PC-9 (cell line): Measurements from ENCODE around the gene DCD. TPM values are rescaled to one million over a fixed set of nuclear protein-coding genes. Genes with fewer than 3 reads are reported as not detected.
A peak's percentile ranks its signal among the peaks of the same experiment; 100 is the strongest.

Experiments used
- BruUV-seq: library from RNA; stranded (reverse); fragments of 400-500 nt; replicated peaks from 2 replicates; lab custom pipeline; 2021; lab: Mats Ljungman, UMichigan
- CTCF ChIA-PET: fragments of 300-600 bp; sonication (Branson Sonifier 250); formaldehyde crosslinking; loops from one replicate; lab custom pipeline; 2022; ENCODE audit warnings: antibody characterized with exemption; lab: Charles Lee
- POLR2A ChIA-PET: fragments of 300-600 bp; sonication (Branson Sonifier 250); formaldehyde crosslinking; loops from one replicate; lab custom pipeline; 2022; ENCODE audit warnings: antibody characterized with exemption; ENCODE audit not compliant: unreplicated experiment; lab: Charles Lee
- DNase-seq, 2 experiments: peaks; one replicate each; pipeline versions ENCODE4 v3.0.0 to v3.0.0-alpha.2; 2015 to 2022; ENCODE audit warnings: mixed read lengths in 1 of 2
- H2AFZ ChIP-seq: fragments of 200-600 bp; sonication (generic); 2 replicates; pipeline ENCODE4 v1.8.1; 2017; ENCODE audit warnings: antibody characterized with exemption
- H3F3A ChIP-seq: fragments of 200-600 bp; sonication (generic); 2 replicates; pipeline ENCODE4 v1.8.1; 2017; ENCODE audit warnings: antibody characterized with exemption, mild to moderate bottlenecking, low read depth; ENCODE audit not compliant: insufficient read depth
- H3K27ac ChIP-seq: fragments of 200-600 bp; sonication (generic); 2 replicates; pipeline ENCODE4 v1.6.1; 2016; ENCODE audit warnings: mixed run types
- H3K27me3 ChIP-seq: fragments of 200-600 bp; sonication (generic); 2 replicates; pipeline ENCODE4 v1.6.1; 2016; ENCODE audit warnings: low read depth, mixed run types; ENCODE audit not compliant: insufficient read depth
- H3K36me3 ChIP-seq: fragments of 200-600 bp; sonication (generic); 2 replicates; pipeline ENCODE4 v1.6.1; 2016; ENCODE audit warnings: low read depth, mixed run types
- H3K4me1 ChIP-seq: fragments of 200-600 bp; sonication (generic); replicated peaks from 2 replicates; pipeline ENCODE4 v1.6.1; 2016; ENCODE audit warnings: mixed run types; ENCODE audit not compliant: insufficient read depth
- H3K4me2 ChIP-seq: fragments of 200-600 bp; sonication (generic); 2 replicates; pipeline ENCODE4 v1.6.1; 2017; ENCODE audit warnings: mixed run types
- H3K4me3 ChIP-seq: fragments of 200-600 bp; sonication (generic); 2 replicates; pipeline ENCODE4 v1.6.1; 2016; ENCODE audit warnings: mixed run types
- H3K79me2 ChIP-seq: fragments of 200-600 bp; sonication (generic); 2 replicates; pipeline ENCODE4 v1.6.1; 2017; ENCODE audit warnings: low read depth, mixed run types
- H3K9me2 ChIP-seq: fragments of 200-600 bp; sonication (generic); 2 replicates; pipeline ENCODE4 v1.8.1; 2017; ENCODE audit warnings: mild to moderate bottlenecking; ENCODE audit not compliant: insufficient read depth
- H3K9me3 ChIP-seq: fragments of 200-600 bp; sonication (generic); 2 replicates; pipeline ENCODE4 v1.8.1; 2016; ENCODE audit warnings: low read depth; ENCODE audit not compliant: insufficient read depth
- H4K20me1 ChIP-seq: fragments of 200-600 bp; sonication (generic); 2 replicates; pipeline ENCODE4 v1.8.1; 2017; ENCODE audit not compliant: insufficient read depth
- CTCF ChIP-seq: fragments of 200-600 bp; sonication (generic); conservative IDR thresholded peaks from 2 replicates; pipeline ENCODE4 v1.6.1; 2017; ENCODE audit warnings: mixed run types, antibody characterized with exemption, mild to moderate bottlenecking, moderate library complexity
- EZH2 ChIP-seq: fragments of 200-600 bp; sonication (generic); IDR thresholded peaks from 2 replicates; pipeline ENCODE4 v1.8.0; 2017; ENCODE audit warnings: antibody characterized with exemption, low read depth
- intact Hi-C: fragments of 100-400 bp; cut with micrococcal nuclease; formaldehyde crosslinking; loops from one replicate; pipeline ENCODE4 v1.10.0; 2022; ENCODE audit not compliant: unreplicated experiment
- total RNA-seq: library from RNA; stranded (reverse); gene quantifications from 2 replicates; pipeline ENCODE4 v1.2.3, GENCODE V29; 2021

DCD gene
- total RNA-seq, 1 experiment from 2014 or later, result not detected

GRCh38 chr12:54661048-54661447, 12.9 kb upstream of the DCD start:
- Histone ChIP-seq H3K4me1 (no peaks in the 10 kb centered on the region), H3F3A (no peaks in the 10 kb centered on the region), H3K9me3 (no peaks in the 10 kb centered on the region), H4K20me1 (no peaks in the 10 kb centered on the region), H3K36me3 (no peaks in the 10 kb centered on the region), H3K27ac (no peak overlapping the region), H2AFZ (no peak overlapping the region), H3K27me3 (peaks cover 36% of the 10 kb centered on the region), H3K4me2 (no peak overlapping the region), H3K79me2 (no peaks in the 10 kb centered on the region), H3K4me3 (no peak overlapping the region), H3K9me2 (no peaks in the 10 kb centered on the region)
- no peak for TF ChIP-seq CTCF
- no peak for TF ChIP-seq EZH2
- no peak for DNase-seq
- intact Hi-C loops, result no loop called here
- ChIA-PET CTCF (no interaction called here), POLR2A (no interaction called here)
- no TSS peak for BruUV-seq

DNA sequence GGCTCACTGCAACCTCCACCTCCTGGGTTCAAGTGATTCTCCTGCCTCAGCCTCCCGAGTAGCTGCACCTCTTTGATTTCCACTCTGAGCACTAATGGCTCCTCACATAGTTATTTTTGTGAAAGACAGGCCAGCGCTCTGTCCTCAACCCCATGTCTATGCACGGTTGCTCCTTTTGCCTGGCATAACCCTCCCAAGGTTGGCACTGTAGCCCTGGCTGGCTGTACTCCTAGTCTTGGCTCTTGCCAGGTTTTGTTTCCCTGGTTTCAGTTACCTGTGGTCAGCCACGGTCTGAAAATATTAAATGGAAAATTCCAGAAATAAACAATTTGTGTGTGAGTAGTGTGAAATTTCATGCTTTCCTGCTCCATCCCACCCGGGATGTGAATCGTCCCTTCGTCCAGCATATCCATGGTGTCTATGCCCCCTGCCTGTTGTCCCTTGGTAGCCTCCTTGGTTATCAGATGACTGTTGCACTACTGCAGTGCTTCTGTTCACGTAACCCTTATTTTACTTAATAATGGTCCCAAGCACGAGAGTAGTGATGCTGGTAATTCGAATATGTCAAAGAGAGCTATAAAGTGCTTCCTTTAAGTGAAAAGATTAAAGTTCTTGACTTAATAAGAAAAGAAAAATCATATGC, 12.3 kb upstream of the DCD start:
- CTCF ChIA-PET, result no interaction called here
- intact Hi-C loops, result no loop called here
- TF ChIP-seq EZH2 (no peak), CTCF (no peak)

DNA sequence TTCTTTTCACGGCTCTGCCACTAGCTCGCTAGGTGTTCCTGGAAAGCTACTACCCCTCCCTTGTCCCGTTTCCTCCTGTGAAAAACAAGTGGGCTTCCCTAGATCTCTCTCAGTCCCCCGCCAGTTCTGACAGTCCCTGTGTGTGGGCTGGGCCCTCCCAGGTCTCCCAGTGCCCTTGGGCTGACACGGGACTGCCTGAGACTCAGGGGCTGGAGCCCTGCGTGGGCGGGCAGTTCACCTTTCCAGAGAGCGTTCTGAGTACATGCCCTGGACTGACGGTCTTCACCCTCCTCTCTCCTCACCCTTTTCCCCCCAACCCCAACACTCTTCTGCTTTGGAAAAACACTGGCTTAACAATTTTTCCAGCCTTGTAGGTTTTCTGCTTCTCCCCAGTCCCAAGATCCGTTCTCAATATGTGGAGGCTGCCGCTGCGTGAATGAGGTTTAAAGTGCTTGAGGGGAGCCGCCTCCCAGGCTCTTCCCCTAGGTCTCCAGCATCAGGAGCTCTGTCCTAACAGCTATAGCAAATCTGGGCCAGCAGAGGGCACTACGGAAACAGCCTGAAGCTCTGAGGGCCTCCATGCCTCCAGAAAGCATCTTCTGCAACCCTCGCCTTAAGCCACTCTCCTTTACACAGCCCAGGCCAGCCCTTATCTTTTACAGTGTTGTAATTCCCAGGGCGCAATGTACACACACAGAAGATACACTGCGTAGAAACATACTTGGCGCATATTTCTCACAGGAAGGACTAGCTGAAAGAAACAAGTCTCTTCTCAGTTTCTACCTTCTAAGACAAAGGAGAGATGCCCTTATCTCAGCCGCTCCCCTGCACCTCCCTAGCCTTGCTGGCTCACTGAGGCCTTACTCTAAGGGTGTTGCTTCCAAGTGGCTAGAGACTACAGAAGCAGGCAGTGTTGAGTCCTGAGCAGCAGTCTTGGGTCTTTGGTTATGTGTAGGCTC, 10.4 kb upstream of the DCD start:
- POLR2A ChIA-PET, result no interaction called here
- H3F3A ChIP-seq, result no peaks in the 10 kb centered on the region
- CTCF ChIA-PET, result interaction anchor here (0.9 kb wide), 1 partner anchor 52 kb away, joined by 3 read pairs; no protein-coding TSS in a partner anchor
- no peaks in the 10 kb centered on the region for H4K20me1 ChIP-seq
- H2AFZ ChIP-seq, result no peak overlapping the region
- H3K9me2 ChIP-seq, result no peaks in the 10 kb centered on the region
- H3K4me2 ChIP-seq, result no peak overlapping the region
- H3K27ac ChIP-seq, result no peak overlapping the region
- intact Hi-C loops, result no loop called here
- peak in 1 of 2 experiments; percentile 25 for DNase-seq
- H3K4me3 ChIP-seq, result no peak overlapping the region
- no TSS peak for BruUV-seq
- no peaks in the 10 kb centered on the region for H3K9me3 ChIP-seq
- TF ChIP-seq CTCF (peak; percentile 50), EZH2 (no peak)
- H3K27me3 ChIP-seq, result peaks cover 38% of the 10 kb centered on the region
- no peaks in the 10 kb centered on the region for H3K79me2 ChIP-seq
- H3K4me1 ChIP-seq, result no peaks in the 10 kb centered on the region
- no peaks in the 10 kb centered on the region for H3K36me3 ChIP-seq

More for the DNA sequence above, 12.3 kb upstream of the DCD start:
- POLR2A ChIA-PET, result no interaction called here
- Histone ChIP-seq H3K9me3 (no peaks in the 10 kb centered on the region), H3K79me2 (no peaks in the 10 kb centered on the region), H4K20me1 (no peaks in the 10 kb centered on the region), H3K9me2 (no peaks in the 10 kb centered on the region), H3K27ac (no peak overlapping the region), H2AFZ (no peak overlapping the region; the same call in 1 of the 2 replicates), H3K4me2 (no peak overlapping the region), H3K36me3 (no peaks in the 10 kb centered on the region), H3F3A (no peaks in the 10 kb centered on the region), H3K4me3 (no peak overlapping the region), H3K27me3 (peaks cover 38% of the 10 kb centered on the region), H3K4me1 (no peaks in the 10 kb centered on the region)
- no peak for DNase-seq
- no TSS peak for BruUV-seq
